Esophagus muscularis mucosa (tissue), 3 donors: ENCODE measurements around the gene ALPK3.

Experiments used
- CTCF ChIP-seq, 3 experiments: fragments of 200-600 bp in 2 of 3; fragments of 450-650 bp in 1 of 3; sonication (generic) in 2 of 3; IDR thresholded peaks; one replicate each; pipeline ENCODE4 v1.5.1; 2017 to 2019; ENCODE audit warnings: antibody characterized with exemption in 3 of 3, mild to moderate bottlenecking in 2 of 3, moderate library complexity in 1 of 3
- POLR2A ChIP-seq: fragments of 450-650 bp; IDR thresholded peaks from one replicate; pipeline ENCODE4 v1.6.1; 2017; ENCODE audit warnings: antibody characterized with exemption, moderate library complexity, mild to moderate bottlenecking, low read depth

- TF ChIP-seq POLR2A: no peak
- TF ChIP-seq CTCF (IDR thresholded peaks at IDR 0.05): no peak
These were observed 7.3 kb downstream of the ALPK3 start for GRCh38 chr15:84824260-84825007.
